Adrenal gland (tissue), 5 donors: ENCODE measurements around the gene APOL6.

Experiments used
- CTCF ChIP-seq, 6 experiments: fragments of 450-650 bp in 4 of 6; fragments of 200-600 bp in 2 of 6; sonication (generic) in 1 of 6; IDR thresholded peaks; 1 replicate in 5 of 6; 2 replicates in 1 of 6; pipeline versions ENCODE4 v1.5.1 to v1.8.0; 2016 to 2021; ENCODE audit warnings: antibody characterized with exemption in 6 of 6, mild to moderate bottlenecking in 2 of 6, moderate library complexity in 1 of 6
- POLR2A ChIP-seq, 2 donors: fragments of 450-650 bp; IDR thresholded peaks; one replicate each; pipeline ENCODE4 v1.6.1; 2017; ENCODE audit warnings: antibody characterized with exemption in 2 of 2, mild to moderate bottlenecking in 2 of 2, moderate library complexity in 1 of 2
- donor health status: DM: no; HTN: no; CAD: no.

- TF ChIP-seq CTCF (IDR thresholded peaks at IDR 0.05), result no peak
- no peak for TF ChIP-seq POLR2A (IDR thresholded peaks at IDR 0.05)
Observed at GRCh38 chr22:35625763-35626432, 22.3 kb upstream of the APOL6 start.
